Measurements from ENCODE around the gene BEST3. TPM values are rescaled to one million over a fixed set of nuclear protein-coding genes. Genes with fewer than 3 reads are reported as not detected.
"Not testable (repeated sequence)": the region's sequence is repeated elsewhere in the genome, so short reads cannot be mapped to it uniquely, and the experiment has no call there.

BEST3 gene
- polyA plus RNA-seq, 3 donors: 0.04 to 0.24 TPM; not detected in 1

DNA sequence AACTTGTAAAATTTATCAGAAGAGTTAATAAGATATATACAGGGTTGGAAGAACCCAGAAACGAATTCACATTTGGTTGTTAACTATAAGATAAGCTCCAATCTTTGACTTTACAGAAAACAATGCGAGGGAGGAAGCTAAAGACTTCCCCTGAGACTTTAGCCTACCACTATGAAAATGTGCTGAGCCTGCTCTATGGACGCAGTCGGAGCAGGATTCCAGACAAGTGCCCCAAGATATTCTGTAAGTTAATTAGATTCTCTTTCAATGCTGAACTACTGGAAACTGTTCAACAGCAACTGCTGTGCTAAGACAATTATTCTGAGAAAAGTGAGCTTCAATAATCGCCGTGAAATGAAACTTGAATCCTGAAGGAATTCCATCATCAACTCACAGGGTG, 80.1 kb downstream of the BEST3 start:
- 31 to 72% (median 41%) methylated on average over 6 of the region's 6 CpGs for WGBS, 3 donors

DNA sequence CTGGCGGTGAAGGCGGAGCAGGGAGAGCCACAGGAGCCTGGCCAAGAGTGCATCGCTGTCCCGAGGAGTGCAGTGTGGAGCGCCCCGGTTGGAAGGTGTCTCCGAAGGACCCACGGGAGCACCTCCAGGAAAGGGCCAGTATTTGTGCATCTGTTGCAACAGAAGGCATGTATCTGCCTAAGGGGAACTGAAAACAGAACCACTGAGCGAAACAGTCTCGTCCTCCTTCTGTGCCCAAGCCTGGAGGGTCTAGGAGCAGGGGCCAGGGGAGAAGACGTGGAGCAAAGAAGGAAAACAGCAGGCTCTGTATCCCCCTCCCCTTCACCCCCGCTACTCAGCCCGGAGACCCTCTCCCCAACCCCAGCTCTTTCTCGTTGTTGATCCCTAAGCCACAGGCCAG, 83.1 kb downstream of the BEST3 start:
- WGBS, 3 donors: 76 to 82% (median 77%) methylated on average over 14 of the region's 14 CpGs
- H3K27ac ChIP-seq (ENCODE audit: low read depth, low read length): no peak overlapping the region

More for the DNA sequence above, 80.1 kb downstream of the BEST3 start:
- no peak overlapping the region for H3K27ac ChIP-seq (ENCODE audit: low read depth, low read length)

DNA sequence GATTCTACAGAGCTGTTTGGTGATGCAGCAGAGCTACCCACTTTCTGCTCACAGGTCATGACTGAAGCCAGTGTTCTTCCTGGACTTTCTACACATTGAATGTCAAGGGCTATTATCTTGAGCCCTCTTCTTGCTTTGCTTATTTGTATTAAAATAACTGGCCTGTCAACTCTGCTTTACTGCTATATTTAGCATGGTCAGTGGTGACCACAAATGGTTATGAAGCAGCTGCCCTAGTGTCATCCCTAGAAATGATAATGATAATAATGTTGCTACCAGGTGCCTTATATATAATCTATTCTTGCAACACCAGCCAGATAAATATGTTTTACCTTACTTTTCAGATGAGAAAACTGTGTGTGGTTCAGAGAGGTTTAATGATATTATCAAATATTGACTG, 85.8 kb downstream of the BEST3 start:
- H3K27ac ChIP-seq (ENCODE audit: low read depth, low read length): no peak overlapping the region

DNA sequence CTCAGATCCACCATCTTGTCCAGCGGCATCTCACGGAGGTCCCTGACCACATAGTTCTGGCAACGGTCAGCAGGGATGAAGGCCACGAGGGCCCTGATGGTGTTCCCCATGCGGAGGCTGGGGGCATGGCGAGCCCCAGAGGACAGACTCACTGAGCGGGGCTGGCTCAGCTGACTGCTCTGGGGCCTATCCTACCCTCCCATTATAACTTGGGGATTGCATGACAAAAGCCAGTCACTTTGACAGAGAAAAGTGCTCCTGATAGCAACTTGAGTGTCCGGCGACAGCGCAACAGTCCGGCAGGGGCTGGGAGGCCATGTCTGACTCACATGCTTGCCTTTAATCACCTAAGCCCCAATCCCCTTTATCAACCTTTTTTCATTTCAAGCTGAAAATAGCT, 88.4 kb downstream of the BEST3 start, which contains the start of gene LRRC10:
LRRC10 (minus strand) TSS at position 179 of the 400 bp plus-strand sequence; CDS start at position 110, 69 bp downstream.
- no peak within 1 kb of the TSS for H3K27ac ChIP-seq (ENCODE audit: low read depth, low read length)
- WGBS, 3 donors: 93 to 97% (median 95%) methylated on average over 11 of the region's 11 CpGs

DNA sequence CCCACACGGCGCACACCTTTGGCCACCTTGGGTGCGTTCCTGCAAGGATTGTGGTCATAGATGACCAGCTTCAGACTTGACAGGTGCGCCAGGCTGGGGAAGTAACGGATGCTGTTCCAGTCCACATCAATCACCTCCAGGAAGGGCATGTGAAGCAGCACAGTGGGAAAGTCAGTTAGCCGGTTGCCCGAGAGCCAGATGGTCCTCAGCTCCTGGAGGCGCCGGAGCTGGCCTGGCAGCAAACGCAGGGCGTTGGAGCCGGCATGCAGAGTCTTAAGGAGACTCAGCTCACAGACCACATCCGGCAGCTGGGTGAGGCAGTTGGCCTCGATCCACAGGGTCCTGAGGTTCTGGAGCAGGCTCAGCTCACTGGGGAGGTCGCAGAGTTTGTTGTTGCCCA, 89.0 kb downstream of the BEST3 start:
- H3K27ac ChIP-seq (ENCODE audit: low read depth, low read length): no peak overlapping the region
- WGBS, 3 donors: 91 to 94% (median 94%) methylated on average over 15 of the region's 15 CpGs

DNA sequence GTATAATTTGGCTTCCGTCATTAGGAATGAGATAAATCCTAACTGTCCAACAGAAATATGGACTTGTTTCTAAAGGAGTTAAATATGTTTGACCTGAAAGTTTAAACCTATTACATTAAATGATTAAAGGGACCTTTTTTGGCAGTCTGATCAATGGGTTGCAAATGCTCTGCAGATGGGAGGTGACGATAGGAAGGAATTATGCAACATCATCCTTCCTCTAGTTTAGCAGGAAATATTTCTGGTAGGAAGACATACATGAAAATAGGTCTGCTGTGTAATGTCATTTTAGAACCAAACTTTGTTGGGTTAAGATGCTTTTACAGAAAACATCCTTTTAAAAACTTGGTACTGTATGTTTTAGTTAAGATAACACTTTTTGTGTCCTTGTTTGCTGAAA, 91.0 kb downstream of the BEST3 start:
- 41 to 71% (median 56%) methylated on average over 2 of the region's 2 CpGs for WGBS, 3 donors
- no peak overlapping the region for H3K27ac ChIP-seq (ENCODE audit: low read depth, low read length)

DNA sequence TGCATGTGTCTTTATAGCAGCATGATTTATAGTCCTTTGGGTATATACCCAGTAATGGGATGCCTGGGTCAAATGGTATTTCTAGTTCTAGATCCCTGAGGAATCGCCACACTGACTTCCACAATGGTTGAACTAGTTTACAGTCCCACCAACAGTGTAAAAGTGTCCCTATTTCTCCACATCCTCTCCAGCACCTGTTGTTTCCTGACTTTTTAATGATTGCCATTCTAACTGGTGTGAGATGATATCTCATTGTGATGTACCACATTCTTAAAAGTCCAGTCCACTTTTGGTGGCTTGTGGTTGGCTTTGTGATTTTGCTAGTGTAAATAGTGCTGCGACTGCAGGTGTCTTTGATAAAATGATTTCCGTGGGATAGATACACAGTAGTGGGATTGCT, 94.8 kb downstream of the BEST3 start:
- WGBS, 3 donors: 73 to 88% (median 88%) methylated on average over 2 of the region's 3 CpGs
- H3K27ac ChIP-seq (ENCODE audit: low read depth, low read length): not testable (repeated sequence)

Other genes starting within 250 kb of the BEST3 start
- gene FRS2, start 228.9 kb downstream of the BEST3 start, polyA plus RNA-seq: 10 to 100 TPM in 2 of 3 donors, 1 to 10 TPM in 1; 4.7 to 15.2 (median 12.2) TPM
- gene CCT2, start 113.8 kb downstream of the BEST3 start, polyA plus RNA-seq: 100 to 1,000 TPM in 1 of 3 donors, 10 to 100 TPM in 2; 57.0 to 113 (median 99.0) TPM
- gene LRRC10, start 88.4 kb downstream of the BEST3 start, polyA plus RNA-seq: not detected
- 10 to 100 TPM in 1 of 3 donors, 1 to 10 TPM in 2; 1.9 to 13.6 (median 4.4) TPM for gene RAB3IP, start 39.6 kb upstream of the BEST3 start, polyA plus RNA-seq
- under 1 TPM in 1 of 3 donors, not detected in 2; 0.08 TPM for gene MYRFL, start 125.9 kb upstream of the BEST3 start, polyA plus RNA-seq